HEK293T (cell line): Measurements from ENCODE around the gene TEAD3.

Experiments
- BHLHE40 ChIP-seq: fragments of 450-650 bp; IDR thresholded peaks from 2 replicates; pipeline ENCODE4 v1.6.1; 2016; ENCODE audit warnings: mild to moderate bottlenecking, moderate library complexity, borderline replicate concordance
- ELF4 ChIP-seq: fragments of 450-650 bp; IDR thresholded peaks from 2 replicates; pipeline ENCODE4 v1.6.1; 2017; ENCODE audit warnings: antibody characterized with exemption
- FOXK2 ChIP-seq: fragments of 450-650 bp; IDR thresholded peaks from 2 replicates; pipeline ENCODE4 v1.6.1; 2016; ENCODE audit warnings: mild to moderate bottlenecking
- FOXM1 ChIP-seq: fragments of 450-650 bp; IDR thresholded peaks from 2 replicates; pipeline ENCODE4 v1.6.1; 2017; ENCODE audit warnings: mild to moderate bottlenecking, borderline replicate concordance
- SUZ12 ChIP-seq: fragments of 450-650 bp; IDR thresholded peaks from 2 replicates; pipeline ENCODE4 v1.6.1; 2016; ENCODE audit warnings: mild to moderate bottlenecking

DNA sequence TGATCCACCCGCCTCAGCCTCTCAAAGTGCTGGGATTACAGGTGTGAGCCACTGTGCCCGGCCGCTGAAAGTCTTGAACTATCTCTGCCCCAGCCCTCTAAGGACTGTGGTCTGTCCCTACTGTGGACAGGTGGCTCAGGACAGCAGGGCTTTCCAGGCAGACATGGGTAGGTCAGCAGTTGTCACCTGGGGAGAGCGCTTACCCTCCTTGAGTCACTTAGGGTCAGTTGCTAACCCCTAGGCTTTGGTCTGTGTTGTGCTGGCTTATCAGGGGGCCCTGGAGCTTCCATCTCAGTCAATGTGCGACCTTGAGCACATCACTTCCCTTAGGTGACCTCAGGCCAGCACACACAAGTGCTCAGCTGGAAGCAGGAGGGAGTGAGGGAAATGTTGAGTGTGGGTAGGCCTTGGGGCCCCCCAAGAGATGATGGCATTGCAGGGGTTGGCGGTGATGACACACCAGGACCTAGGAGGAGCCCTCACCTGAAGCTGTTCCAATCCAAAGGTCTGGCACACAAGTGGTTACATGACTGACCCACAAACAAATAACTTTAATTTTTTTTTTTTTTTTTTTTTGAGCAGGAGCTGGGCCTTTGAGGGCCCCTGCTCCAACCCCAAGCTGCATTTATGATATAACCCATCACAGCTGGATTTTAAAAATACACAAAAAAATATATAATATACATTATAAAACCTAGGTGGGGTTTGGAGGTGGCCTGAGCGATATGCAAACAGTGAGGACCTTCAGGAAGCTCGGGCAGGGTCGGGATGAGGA, 23.6 kb downstream of the TEAD3 start:
- TF ChIP-seq FOXM1 = no peak
- no peak for TF ChIP-seq BHLHE40
- TF ChIP-seq SUZ12 = no peak
- TF ChIP-seq ELF4 = peak; percentile 20; the same call in 1 of the 2 replicates
- no peak for TF ChIP-seq FOXK2
